Activated naive CD8-positive, alpha-beta T cell treated with anti-CD3 and anti-CD28 coated beads, Interleukin-2, amount 50 U/mL, for 24 hours (primary cell): ENCODE data around the gene CBL.

ENCODE experiments used
- ATAC-seq: fragments of 150-1000 bp; cut with Tn5 transposase; one replicate; pipeline ENCODE4 v1.10.0; 2021
- DNase-seq: peaks from one replicate; pipeline ENCODE4 v3.0.0; 2021
- H3K27ac Mint-ChIP-seq: one replicate; pipeline ENCODE4 v1.8.0; 2021; ENCODE audit warnings: mild to moderate bottlenecking, mixed read lengths
- H3K27me3 Mint-ChIP-seq: one replicate; pipeline ENCODE4 v1.8.0; 2021; ENCODE audit warnings: mixed read lengths
- H3K36me3 Mint-ChIP-seq: one replicate; pipeline ENCODE4 v1.8.0; 2021; ENCODE audit warnings: low read depth, mixed read lengths
- H3K4me1 Mint-ChIP-seq: one replicate; pipeline ENCODE4 v1.8.0; 2021; ENCODE audit warnings: mixed read lengths
- H3K4me3 Mint-ChIP-seq: one replicate; pipeline ENCODE4 v1.8.0; 2021; ENCODE audit warnings: mild to moderate bottlenecking, moderate library complexity, mixed read lengths
- H3K9me3 Mint-ChIP-seq: one replicate; pipeline ENCODE4 v1.8.0; 2021; ENCODE audit warnings: mixed read lengths

CBL gene

DNA sequence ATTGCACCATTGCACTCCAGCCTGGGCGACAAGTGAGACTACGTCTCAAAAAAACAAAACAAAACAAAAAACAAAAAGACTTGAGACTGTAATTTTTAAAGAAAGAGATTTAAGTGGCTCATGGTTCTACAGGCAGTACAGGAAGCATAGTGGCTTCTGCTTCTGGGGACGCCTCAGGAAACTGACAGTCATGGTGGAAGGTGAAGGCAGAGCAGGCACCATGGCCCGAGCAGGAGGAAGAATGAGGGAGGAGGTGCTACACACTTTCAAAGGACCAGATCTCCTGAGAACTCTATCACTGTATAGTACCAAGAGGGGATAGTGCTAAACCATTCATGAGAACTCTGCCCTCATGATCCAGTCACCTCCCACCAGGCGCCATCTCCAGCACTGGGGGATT is 52.0 kb downstream of the CBL start:
- H3K4me1 Mint-ChIP-seq, result peaks cover 45% of the 10 kb centered on the region
- no peaks in the 10 kb centered on the region for H3K9me3 Mint-ChIP-seq
- H3K27me3 Mint-ChIP-seq, result no peaks in the 10 kb centered on the region
- no peak overlapping the region for H3K4me3 Mint-ChIP-seq
- no peak for DNase-seq
- no peaks in the 10 kb centered on the region for H3K36me3 Mint-ChIP-seq
- ATAC-seq, result no peak
- no peak overlapping the region for H3K27ac Mint-ChIP-seq

DNA sequence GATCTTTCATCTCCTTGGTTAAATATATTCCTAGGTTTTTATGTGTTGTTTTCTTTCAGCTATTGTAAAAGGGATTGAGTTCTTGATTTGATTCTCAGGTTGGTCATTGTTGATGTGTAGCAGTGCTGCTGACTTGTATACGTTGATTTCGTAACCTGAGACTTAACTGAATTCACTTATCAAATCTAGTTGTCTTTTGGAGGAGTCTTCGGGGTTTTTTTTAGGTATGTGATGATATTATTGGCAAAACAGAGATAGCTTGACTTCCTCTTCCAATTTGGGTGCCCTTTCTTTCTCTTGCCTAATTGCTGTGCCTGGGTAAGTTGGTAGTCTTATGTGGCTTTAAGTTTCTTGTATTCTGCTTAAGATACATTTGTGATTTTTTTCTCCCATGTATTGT is 52.8 kb downstream of the CBL start:
- ATAC-seq (no peak), DNase-seq (no peak)
- peaks cover 41% of the 10 kb centered on the region for H3K4me1 Mint-ChIP-seq
- H3K4me3 Mint-ChIP-seq, result no peak overlapping the region
- H3K27me3 Mint-ChIP-seq, result no peaks in the 10 kb centered on the region
- H3K36me3 Mint-ChIP-seq, result no peaks in the 10 kb centered on the region
- no peaks in the 10 kb centered on the region for H3K9me3 Mint-ChIP-seq
- no peak overlapping the region for H3K27ac Mint-ChIP-seq

DNA sequence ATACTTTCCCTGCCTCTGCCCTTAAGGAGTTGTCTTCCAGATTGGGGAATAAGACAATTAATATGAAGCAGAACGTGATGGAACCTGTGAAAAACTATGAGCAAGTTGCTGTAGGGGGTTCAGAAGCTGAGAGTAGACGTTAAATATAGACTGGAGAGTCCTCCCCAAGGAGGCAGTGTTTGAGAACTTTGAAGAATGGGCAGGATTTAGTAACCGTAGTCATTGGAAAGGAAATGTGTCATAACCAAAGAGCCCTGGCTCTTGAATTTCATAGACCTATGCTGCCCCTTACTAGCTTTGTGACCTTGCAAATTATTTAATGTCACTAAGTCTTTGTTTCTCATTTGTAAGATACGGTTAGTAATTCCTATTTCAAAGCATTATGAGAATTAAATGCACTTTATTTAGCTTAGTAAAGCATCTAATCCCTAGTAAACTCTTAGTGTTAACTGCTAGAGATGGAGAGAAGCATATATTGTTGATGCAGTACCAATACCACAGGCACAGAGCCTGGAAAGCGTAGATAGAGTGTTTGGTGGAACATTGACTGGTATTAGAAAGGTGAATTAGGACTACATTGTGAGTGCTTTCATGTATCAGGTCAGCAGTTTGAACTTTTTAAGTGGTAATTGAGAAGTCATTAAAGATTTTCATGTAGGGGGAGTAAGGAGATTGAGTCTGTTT is 56.7 kb downstream of the CBL start:
- ATAC-seq (peak; percentile 87), DNase-seq (no peak)
- no peak overlapping the region for H3K4me3 Mint-ChIP-seq
- no peak overlapping the region for H3K27ac Mint-ChIP-seq
- peaks cover 2% of the 10 kb centered on the region for H3K36me3 Mint-ChIP-seq
- H3K4me1 Mint-ChIP-seq, result peaks cover 53% of the 10 kb centered on the region
- no peaks in the 10 kb centered on the region for H3K27me3 Mint-ChIP-seq
- H3K9me3 Mint-ChIP-seq, result no peaks in the 10 kb centered on the region

DNA sequence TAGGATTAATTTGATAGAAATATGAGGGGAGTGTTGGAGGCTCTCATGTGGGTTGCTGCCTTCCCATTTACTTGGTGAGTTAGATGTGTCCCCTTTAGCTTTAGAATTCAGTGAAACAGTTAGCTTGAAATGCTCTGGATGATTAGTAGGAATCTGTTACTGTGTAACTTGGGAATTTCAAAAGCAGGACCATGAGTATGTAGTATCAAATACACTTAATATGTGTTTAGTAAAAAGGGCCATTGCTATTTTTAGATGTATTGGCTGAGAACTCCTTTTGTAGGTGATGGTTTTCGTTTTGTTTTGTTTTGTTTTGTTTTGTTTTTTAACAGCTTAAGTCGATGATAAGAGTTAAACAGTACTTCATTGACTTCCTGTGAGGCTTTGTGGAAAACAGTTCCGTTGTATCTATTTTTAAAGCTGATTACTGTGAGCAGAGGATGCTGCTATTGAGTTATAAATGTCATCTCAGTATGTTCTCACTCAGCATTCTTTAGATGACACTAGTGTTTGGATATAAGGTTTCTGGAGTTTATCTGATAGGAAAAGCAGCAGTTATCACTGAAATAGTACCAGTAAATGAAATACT is 57.3 kb downstream of the CBL start:
- DNase-seq (no peak), ATAC-seq (no peak)
- no peak overlapping the region for H3K4me3 Mint-ChIP-seq
- no peaks in the 10 kb centered on the region for H3K27me3 Mint-ChIP-seq
- H3K36me3 Mint-ChIP-seq, result peaks cover 4% of the 10 kb centered on the region
- H3K4me1 Mint-ChIP-seq, result peaks cover 52% of the 10 kb centered on the region
- no peaks in the 10 kb centered on the region for H3K9me3 Mint-ChIP-seq
- H3K27ac Mint-ChIP-seq, result no peak overlapping the region

DNA sequence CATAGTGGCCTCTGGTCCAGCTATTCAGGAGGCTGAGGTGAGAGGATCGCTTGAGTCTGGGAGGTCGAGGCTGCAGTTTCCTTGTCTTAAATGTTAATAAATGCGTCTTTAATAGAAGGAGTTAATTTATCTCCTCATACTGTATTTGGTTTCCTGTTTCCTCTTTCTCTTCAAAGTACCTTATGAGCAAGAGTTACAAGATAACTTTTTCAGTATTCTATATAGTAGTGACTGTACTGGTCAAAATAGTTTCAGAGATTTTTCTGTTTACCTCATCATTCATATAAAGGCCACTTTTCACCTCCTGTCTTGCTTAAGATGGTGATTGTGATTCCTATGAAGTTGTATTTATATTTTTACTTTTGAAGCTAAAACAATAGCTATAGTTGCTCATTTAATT is 59.9 kb downstream of the CBL start:
- DNase-seq (no peak), ATAC-seq (peak; percentile 25)
- Mint-ChIP-seq H3K4me3 (peak overlapping the region; percentile 55), H3K27me3 (no peaks in the 10 kb centered on the region), H3K9me3 (no peaks in the 10 kb centered on the region), H3K36me3 (peaks cover 8% of the 10 kb centered on the region), H3K27ac (peak overlapping the region; percentile 74), H3K4me1 (peaks cover 38% of the 10 kb centered on the region)

DNA sequence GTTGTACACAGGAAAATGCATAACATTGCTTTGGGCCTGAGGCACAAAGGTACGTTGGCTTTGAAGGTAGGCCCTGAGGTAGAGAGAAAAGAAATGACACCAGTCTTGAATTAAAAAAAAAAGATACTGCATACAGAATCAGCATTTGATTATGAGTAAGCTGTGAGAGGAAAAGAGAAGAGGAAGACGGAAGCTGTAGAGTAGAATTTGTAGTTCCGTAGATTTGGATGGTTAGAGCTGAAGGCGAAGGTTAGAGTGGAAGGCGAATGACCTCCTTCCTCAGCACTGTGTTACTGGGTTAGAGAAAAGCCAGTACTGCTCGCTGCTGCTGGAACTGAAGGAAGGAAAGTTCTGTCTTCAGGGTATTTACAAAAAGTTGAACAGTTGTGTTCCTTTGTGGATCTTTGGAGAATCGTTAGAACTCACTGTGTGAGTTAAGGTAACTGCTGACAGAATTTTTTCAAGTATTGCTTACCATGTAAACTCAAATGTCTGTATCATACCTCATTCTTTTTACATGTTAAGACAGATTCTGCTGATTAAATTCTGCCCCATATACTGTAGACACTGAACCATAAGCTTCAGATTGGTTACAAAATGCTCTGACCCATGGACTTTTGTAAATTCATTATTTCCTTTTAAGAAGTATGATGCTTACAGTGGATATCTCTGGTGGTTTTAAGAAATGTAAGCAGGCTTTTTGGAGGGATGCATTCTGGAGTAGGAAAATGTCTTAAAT is 60.5 kb downstream of the CBL start:
- ATAC-seq (no peak), DNase-seq (no peak)
- Mint-ChIP-seq H3K4me3 (peak overlapping the region; percentile 55), H3K27me3 (no peaks in the 10 kb centered on the region), H3K9me3 (no peaks in the 10 kb centered on the region), H3K36me3 (peaks cover 8% of the 10 kb centered on the region), H3K27ac (peak overlapping the region; percentile 74), H3K4me1 (peaks cover 38% of the 10 kb centered on the region)

DNA sequence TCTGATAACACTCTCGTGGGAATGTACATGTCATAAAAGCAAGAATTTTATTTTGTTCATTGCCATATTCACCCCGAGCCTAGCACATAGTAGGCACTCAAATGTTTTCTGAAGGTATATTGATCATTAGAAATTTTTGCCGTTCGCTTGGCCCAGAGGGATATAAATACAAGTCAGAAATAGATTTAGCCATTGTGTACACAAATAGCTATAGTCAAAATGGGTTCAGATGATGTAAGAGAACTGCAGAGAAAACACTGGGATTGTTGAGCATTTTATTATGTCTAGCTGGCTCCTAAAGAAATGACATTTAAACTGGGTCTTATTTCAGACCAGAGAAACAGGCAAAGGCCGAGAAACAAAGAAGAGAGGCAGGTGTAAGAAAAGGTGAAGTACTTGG is 61.5 kb downstream of the CBL start:
- no peaks in the 10 kb centered on the region for H3K9me3 Mint-ChIP-seq
- H3K36me3 Mint-ChIP-seq, result peaks cover 14% of the 10 kb centered on the region
- H3K27me3 Mint-ChIP-seq, result no peaks in the 10 kb centered on the region
- ATAC-seq, result no peak
- DNase-seq, result no peak
- H3K4me1 Mint-ChIP-seq, result peaks cover 38% of the 10 kb centered on the region
- H3K27ac Mint-ChIP-seq, result peak overlapping the region; percentile 74
- peak overlapping the region; percentile 55 for H3K4me3 Mint-ChIP-seq

DNA sequence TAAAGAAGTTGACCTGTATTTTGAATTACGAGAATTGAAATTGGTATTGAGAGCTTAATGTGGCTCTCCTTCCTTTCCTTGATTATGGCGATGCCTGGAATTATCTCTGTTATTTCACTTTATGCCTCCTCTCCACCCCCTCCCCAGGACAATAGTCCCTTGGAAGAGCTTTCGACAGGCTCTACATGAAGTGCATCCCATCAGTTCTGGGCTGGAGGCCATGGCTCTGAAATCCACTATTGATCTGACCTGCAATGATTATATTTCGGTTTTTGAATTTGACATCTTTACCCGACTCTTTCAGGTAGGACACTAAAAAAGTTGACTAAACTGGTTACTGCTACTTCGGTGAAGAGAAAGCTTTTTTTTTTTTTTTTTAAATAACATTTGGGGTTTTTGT is 67.6 kb downstream of the CBL start:
- DNase-seq, result no peak
- H3K9me3 Mint-ChIP-seq, result no peaks in the 10 kb centered on the region
- H3K27ac Mint-ChIP-seq, result no peak overlapping the region
- H3K36me3 Mint-ChIP-seq, result peaks cover 26% of the 10 kb centered on the region
- H3K4me3 Mint-ChIP-seq, result no peak overlapping the region
- no peak for ATAC-seq
- H3K4me1 Mint-ChIP-seq, result peaks cover 4% of the 10 kb centered on the region
- H3K27me3 Mint-ChIP-seq, result no peaks in the 10 kb centered on the region

DNA sequence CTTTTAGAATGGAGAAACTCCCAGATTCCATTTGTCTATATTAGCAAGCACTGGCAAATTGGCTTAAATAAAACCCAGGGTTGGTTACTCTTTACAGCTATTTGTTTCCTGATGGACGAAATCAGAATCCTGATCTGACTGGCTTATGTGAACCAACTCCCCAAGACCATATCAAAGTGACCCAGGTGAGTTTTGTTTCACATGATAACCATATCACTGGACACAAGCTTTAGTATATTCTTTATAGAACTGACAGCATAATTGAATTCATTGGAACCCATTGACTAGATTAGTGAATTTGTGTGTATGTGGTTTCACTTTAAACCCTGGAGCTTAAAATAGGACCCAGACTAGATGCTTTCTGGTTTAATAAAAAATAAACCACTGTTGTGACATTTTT is 71.5 kb downstream of the CBL start:
- Mint-ChIP-seq H3K9me3 (no peaks in the 10 kb centered on the region), H3K36me3 (peaks cover 27% of the 10 kb centered on the region), H3K4me1 (peaks cover 7% of the 10 kb centered on the region), H3K4me3 (no peak overlapping the region), H3K27me3 (no peaks in the 10 kb centered on the region), H3K27ac (no peak overlapping the region)
- DNase-seq, result no peak
- ATAC-seq, result no peak

DNA sequence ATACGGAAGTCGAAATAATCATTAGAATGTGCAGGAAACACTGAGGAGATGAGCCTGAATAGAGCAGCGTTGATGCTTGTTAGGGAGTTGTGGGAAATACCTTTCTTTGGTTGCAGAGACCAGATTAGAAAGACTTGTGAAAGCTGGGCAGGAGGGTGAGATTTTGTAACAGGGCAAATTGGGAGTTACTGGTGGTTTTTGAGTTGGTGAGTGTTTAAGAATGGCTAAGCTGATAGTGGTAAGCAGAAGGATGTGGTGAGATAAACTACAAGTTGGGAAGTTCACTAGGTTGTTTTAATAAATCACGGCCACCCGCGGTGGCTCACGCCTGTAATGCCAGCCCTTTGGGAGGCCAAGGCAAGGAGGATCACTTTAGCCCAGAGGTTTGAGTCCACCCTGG is 76.4 kb downstream of the CBL start:
- DNase-seq (no peak), ATAC-seq (no peak)
- peaks cover 13% of the 10 kb centered on the region for H3K4me1 Mint-ChIP-seq
- H3K9me3 Mint-ChIP-seq, result no peaks in the 10 kb centered on the region
- H3K27me3 Mint-ChIP-seq, result no peaks in the 10 kb centered on the region
- H3K36me3 Mint-ChIP-seq, result peaks cover 38% of the 10 kb centered on the region
- no peak overlapping the region for H3K4me3 Mint-ChIP-seq
- H3K27ac Mint-ChIP-seq, result no peak overlapping the region

DNA sequence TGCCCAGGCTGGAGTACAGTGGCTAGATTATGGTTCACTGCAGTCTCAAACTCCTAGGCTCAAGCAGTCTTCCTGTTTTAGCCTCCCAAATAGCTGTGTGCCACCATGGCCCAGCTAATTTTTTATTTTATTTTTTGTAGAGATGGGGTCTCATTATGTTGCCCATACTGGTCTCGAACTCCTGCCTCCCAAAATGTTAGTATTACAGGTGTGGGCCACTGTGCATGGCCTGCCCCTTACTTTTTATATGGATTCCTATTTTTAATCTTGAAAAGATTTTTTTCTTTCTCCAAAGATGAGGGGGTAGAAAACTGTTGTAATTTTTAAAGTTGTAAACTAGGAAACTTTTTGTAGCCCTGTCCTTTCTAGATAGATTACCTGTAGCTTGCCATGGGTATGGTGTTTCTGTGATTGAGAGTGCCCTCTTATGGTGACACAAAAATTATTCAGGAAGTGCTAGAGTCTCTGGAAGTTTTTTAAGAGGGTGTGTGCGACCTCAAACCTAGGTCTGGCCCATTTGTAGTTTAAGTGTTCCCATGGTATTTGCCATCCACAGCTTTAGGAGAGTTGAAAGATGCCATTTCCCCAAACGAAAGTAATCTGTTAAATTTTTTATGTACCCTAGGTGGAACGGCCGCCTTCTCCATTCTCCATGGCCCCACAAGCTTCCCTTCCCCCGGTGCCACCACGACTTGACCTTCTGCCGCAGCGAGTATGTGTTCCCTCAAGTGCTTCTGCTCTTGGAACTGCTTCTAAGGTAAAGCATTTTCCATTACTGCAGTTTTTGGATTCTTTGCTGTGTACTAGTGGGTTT is 78.4 kb downstream of the CBL start:
- peak overlapping the region; percentile 54 for H3K27ac Mint-ChIP-seq
- H3K36me3 Mint-ChIP-seq, result peaks cover 33% of the 10 kb centered on the region
- H3K27me3 Mint-ChIP-seq, result no peaks in the 10 kb centered on the region
- no peaks in the 10 kb centered on the region for H3K9me3 Mint-ChIP-seq
- ATAC-seq (peak; percentile 92), DNase-seq (no peak)
- peaks cover 13% of the 10 kb centered on the region for H3K4me1 Mint-ChIP-seq
- no peak overlapping the region for H3K4me3 Mint-ChIP-seq

DNA sequence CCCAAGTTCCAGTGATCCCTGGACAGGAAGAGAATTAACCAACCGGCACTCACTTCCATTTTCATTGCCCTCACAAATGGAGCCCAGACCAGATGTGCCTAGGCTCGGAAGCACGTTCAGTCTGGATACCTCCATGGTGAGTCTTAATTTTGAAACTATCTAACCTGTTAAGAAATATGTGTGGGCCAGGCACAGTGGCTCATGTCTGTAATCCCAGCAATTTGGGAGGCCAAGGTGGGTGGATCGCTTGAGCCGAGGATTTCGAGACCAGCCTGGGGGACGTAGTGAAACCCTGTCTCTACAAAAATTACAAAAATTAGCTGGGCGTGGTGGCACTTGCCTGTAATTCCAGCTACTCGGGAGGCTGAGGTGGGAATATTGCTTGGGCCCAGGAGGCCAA is 79.3 kb downstream of the CBL start:
- H3K4me1 Mint-ChIP-seq, result peaks cover 13% of the 10 kb centered on the region
- ATAC-seq (no peak), DNase-seq (no peak)
- H3K27ac Mint-ChIP-seq, result no peak overlapping the region
- H3K36me3 Mint-ChIP-seq, result peaks cover 30% of the 10 kb centered on the region
- H3K27me3 Mint-ChIP-seq, result no peaks in the 10 kb centered on the region
- H3K4me3 Mint-ChIP-seq, result no peak overlapping the region
- H3K9me3 Mint-ChIP-seq, result no peaks in the 10 kb centered on the region

DNA sequence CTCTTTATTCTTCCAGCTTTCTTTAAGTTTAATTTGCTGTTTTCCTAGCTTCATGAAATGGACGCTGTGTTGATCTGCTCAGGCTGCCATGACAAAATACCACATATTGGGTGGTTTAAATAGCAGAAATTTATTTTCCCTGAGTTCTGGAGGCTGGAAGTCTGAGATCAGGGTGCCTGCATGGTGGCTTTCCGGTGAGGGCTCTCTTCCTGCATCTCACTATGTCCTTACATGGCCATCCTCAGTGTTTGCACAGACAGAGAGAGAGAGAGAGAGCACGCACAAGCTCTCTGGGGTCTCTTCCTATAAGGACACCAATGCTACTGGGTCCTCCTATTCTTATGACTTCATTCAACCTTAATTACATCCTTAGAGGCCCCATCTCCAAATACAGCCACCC is 82.1 kb downstream of the CBL start:
- H3K27ac Mint-ChIP-seq, result no peak overlapping the region
- H3K36me3 Mint-ChIP-seq, result peaks cover 35% of the 10 kb centered on the region

DNA sequence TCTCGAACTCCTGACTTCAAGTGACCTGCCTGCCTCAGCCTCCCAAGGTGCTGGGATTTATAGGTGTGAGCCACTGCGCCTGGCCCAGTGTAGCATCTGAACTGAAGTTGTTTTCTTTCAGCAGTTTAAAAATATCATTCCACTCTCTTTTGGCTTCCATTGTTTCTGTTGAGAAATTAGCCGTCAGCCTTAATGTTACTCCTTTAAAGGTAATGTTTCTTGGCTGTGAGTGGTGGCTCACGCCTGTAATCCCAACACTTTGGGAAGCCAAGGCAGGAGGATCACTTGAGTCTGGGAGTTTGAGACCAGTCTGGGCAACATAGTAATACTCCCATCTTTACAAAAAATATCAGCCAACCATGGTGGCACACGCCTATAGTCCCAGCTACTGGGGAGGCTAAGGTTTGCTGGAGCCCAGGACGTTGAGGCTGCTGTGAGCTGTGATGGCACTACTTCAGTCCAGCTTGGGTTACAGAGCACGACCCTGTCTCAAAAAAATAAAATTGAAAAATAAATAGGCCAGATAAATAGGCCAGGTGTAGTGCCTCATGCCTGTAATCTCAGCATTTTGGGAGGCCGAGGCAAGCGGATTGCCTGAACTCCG is 84.9 kb downstream of the CBL start:
- H3K9me3 Mint-ChIP-seq, result no peaks in the 10 kb centered on the region
- H3K4me1 Mint-ChIP-seq, result no peaks in the 10 kb centered on the region
- H3K27ac Mint-ChIP-seq, result no peak overlapping the region
- no peaks in the 10 kb centered on the region for H3K27me3 Mint-ChIP-seq
- ATAC-seq (no peak), DNase-seq (no peak)
- peaks cover 24% of the 10 kb centered on the region for H3K36me3 Mint-ChIP-seq
- no peak overlapping the region for H3K4me3 Mint-ChIP-seq

More for the DNA sequence above, 82.1 kb downstream of the CBL start:
- DNase-seq (no peak), ATAC-seq (no peak)
- no peak overlapping the region for H3K4me3 Mint-ChIP-seq
- H3K4me1 Mint-ChIP-seq, result peaks cover 7% of the 10 kb centered on the region
- no peaks in the 10 kb centered on the region for H3K9me3 Mint-ChIP-seq
- H3K27me3 Mint-ChIP-seq, result no peaks in the 10 kb centered on the region
